CD4-positive, alpha-beta T cell treated with Interleukin-1 beta for 1 hour (primary cell): ENCODE data around the gene AKR1E2.
"Not testable (repeated sequence)": the region's sequence is repeated elsewhere in the genome, so short reads cannot be mapped to it uniquely, and the experiment has no call there.

Experiments used
- DNase-seq, 2 donors: peaks; one replicate each; pipeline ENCODE4 v3.0.0-alpha.2; 2020 to 2022

The AKR1E2 gene

GRCh38 chr10:4815646-4816180 is 10.3 kb upstream of the AKR1E2 start:
- DNase-seq, result not testable (repeated sequence)

- DNase-seq, result no peak
These were observed 9.0 kb upstream of the AKR1E2 start for GRCh38 chr10:4816966-4817365.

- no peak for DNase-seq
These were observed 6.9 kb upstream of the AKR1E2 start for GRCh38 chr10:4819067-4819466.

- DNase-seq, result no peak
These were observed 6.3 kb upstream of the AKR1E2 start for GRCh38 chr10:4819707-4820106.

- no peak for DNase-seq
These were observed 5.1 kb upstream of the AKR1E2 start for GRCh38 chr10:4820804-4821401.

- no peak for DNase-seq
These were observed 3.8 kb upstream of the AKR1E2 start for GRCh38 chr10:4822208-4822607.

- DNase-seq, result no peak
These were observed 1.2 kb upstream of the AKR1E2 start for GRCh38 chr10:4824791-4825310.

- no peak for DNase-seq
These were observed 545 bp upstream of the AKR1E2 start for GRCh38 chr10:4825456-4825867.

- no peak for DNase-seq
These were observed 851 bp downstream of the AKR1E2 start for GRCh38 chr10:4826792-4827324.

GRCh38 chr10:4828005-4828404 is 2.0 kb downstream of the AKR1E2 start:
- no peak for DNase-seq

- no peak for DNase-seq
These were observed 4.5 kb downstream of the AKR1E2 start for GRCh38 chr10:4830551-4830950.

GRCh38 chr10:4831091-4831490 is 5.1 kb downstream of the AKR1E2 start:
- DNase-seq, result no peak

- no peak for DNase-seq
These were observed 7.3 kb downstream of the AKR1E2 start for GRCh38 chr10:4833286-4833685.

GRCh38 chr10:4834898-4835405 is 8.9 kb downstream of the AKR1E2 start:
- DNase-seq, result no peak

- peak in 1 of 2 donors; percentile 38 for DNase-seq
These were observed 9.5 kb downstream of the AKR1E2 start for GRCh38 chr10:4835494-4835918.

GRCh38 chr10:4836416-4836969 is 10.5 kb downstream of the AKR1E2 start:
- DNase-seq, result no peak

- no peak for DNase-seq
These were observed 11.5 kb downstream of the AKR1E2 start for GRCh38 chr10:4837551-4837950.

- DNase-seq, result no peak
These were observed 12.7 kb downstream of the AKR1E2 start for GRCh38 chr10:4838743-4839142.

GRCh38 chr10:4839353-4839752 is 13.3 kb downstream of the AKR1E2 start:
- no peak for DNase-seq

- DNase-seq, result no peak
These were observed 14.1 kb downstream of the AKR1E2 start for GRCh38 chr10:4840151-4840550.

GRCh38 chr10:4843525-4844180 is 17.6 kb downstream of the AKR1E2 start:
- no peak for DNase-seq

- no peak for DNase-seq
These were observed 18.9 kb downstream of the AKR1E2 start for GRCh38 chr10:4844864-4845263.

GRCh38 chr10:4845766-4846165 is 19.8 kb downstream of the AKR1E2 start:
- DNase-seq, result no peak

GRCh38 chr10:4846775-4847174 is 20.8 kb downstream of the AKR1E2 start:
- DNase-seq, result no peak
